ENCODE data around the gene IGFBP2. TPM values are rescaled to one million over a fixed set of nuclear protein-coding genes. Genes with fewer than 3 reads are reported as not detected.

Gene IGFBP2
- 100 to 1,000 TPM; 126 to 243 (median 153) TPM for total RNA-seq

GRCh38 chr2:216632952-216633615 lies at the start of gene IGFBP2:
TSS of gene IGFBP2 (plus strand) at chr2:216633420. CDS start at chr2:216633524, 104 bp downstream.
- no peak for TF ChIP-seq CTCF (IDR thresholded peaks at IDR 0.05)
- DNase-seq (ENCODE audit: low spot score) (no peak), ATAC-seq (ENCODE audit: low FRiP score) (peak; percentile 62)

- TF ChIP-seq CTCF (IDR thresholded peaks at IDR 0.05) = no peak
- no peak for DNase-seq (ENCODE audit: low spot score)
- ATAC-seq (ENCODE audit: low FRiP score) = no peak
These were observed 49.6 kb upstream of the IGFBP2 start for GRCh38 chr2:216583606-216584005.

GRCh38 chr2:216584112-216584511 lies 49.1 kb upstream of the IGFBP2 start:
- no peak for TF ChIP-seq CTCF (IDR thresholded peaks at IDR 0.05)
- DNase-seq (ENCODE audit: low spot score) (no peak), ATAC-seq (ENCODE audit: low FRiP score) (no peak)

- ATAC-seq (ENCODE audit: low FRiP score) = no peak
- TF ChIP-seq CTCF (IDR thresholded peaks at IDR 0.05) = no peak
- DNase-seq (ENCODE audit: low spot score) = no peak
These were observed 47.8 kb upstream of the IGFBP2 start for GRCh38 chr2:216585441-216585840.

- ATAC-seq (ENCODE audit: low FRiP score) (no peak), DNase-seq (ENCODE audit: low spot score) (no peak)
- TF ChIP-seq CTCF (IDR thresholded peaks at IDR 0.05) = no peak
These were observed 44.1 kb upstream of the IGFBP2 start for GRCh38 chr2:216588861-216589710.

GRCh38 chr2:216589791-216590190 lies 43.4 kb upstream of the IGFBP2 start:
- TF ChIP-seq CTCF (IDR thresholded peaks at IDR 0.05) = no peak

More at GRCh38 chr2:216589791-216590190, 43.4 kb upstream of the IGFBP2 start:
- ATAC-seq (ENCODE audit: low FRiP score) (no peak), DNase-seq (ENCODE audit: low spot score) (no peak)
